IMR-90 (cell line): ENCODE results near the gene GRIA3. TPM values are rescaled to one million over a fixed set of nuclear protein-coding genes. Genes with fewer than 3 reads are reported as not detected.
"Not testable (repeated sequence)": the region's sequence is repeated elsewhere in the genome, so short reads cannot be mapped to it uniquely, and the experiment has no call there.

Experiments
- ATAC-seq: fragments of 200-7000 bp; cut with Tn5 transposase; 2 replicates; pipeline ENCODE4 v1.9.1; 2020; ENCODE audit warnings: low read depth, mild to moderate bottlenecking, moderate library complexity
- BruUV-seq: library from RNA; stranded (reverse); fragments of 400-500 nt; replicated peaks from 2 replicates; lab custom pipeline; 2021; lab: Mats Ljungman, UMichigan
- CTCF ChIA-PET: fragments of 300-600 bp; formaldehyde crosslinking; extraction: SDS; loops from one replicate; lab custom pipeline; 2021; ENCODE audit warnings: antibody characterized with exemption; lab: Yijun Ruan, JAX
- POLR2A ChIA-PET: fragments of 300-600 bp; sonication (Branson Sonifier 250); formaldehyde crosslinking; loops from one replicate; lab custom pipeline; 2022; ENCODE audit warnings: antibody characterized with exemption; ENCODE audit not compliant: unreplicated experiment; lab: Charles Lee
- DNase-seq: peaks from one replicate; pipeline ENCODE4 v3.0.0; 2013
- H2AFZ ChIP-seq: replicated peaks from 2 replicates; pipeline ENCODE3; 2013; ENCODE audit warnings: low read length, mild to moderate bottlenecking; ENCODE audit not compliant: poor library complexity
- H2AK5ac ChIP-seq: 2 replicates; pipeline ENCODE4 v1.6.1; 2013; ENCODE audit warnings: low read depth, low read length, inconsistent platforms
- H2AK9ac ChIP-seq: replicated peaks from 2 replicates; pipeline ENCODE3; 2013; ENCODE audit warnings: mild to moderate bottlenecking, low read depth, low read length, moderate library complexity; ENCODE audit not compliant: poor library complexity
- H2BK120ac ChIP-seq: 2 replicates; pipeline ENCODE4 v1.6.1; 2013; ENCODE audit warnings: low read depth, low read length, inconsistent platforms
- H2BK15ac ChIP-seq: 3 replicates; pipeline ENCODE4 v1.6.1; 2013; ENCODE audit warnings: low read depth, low read length, inconsistent platforms
- H2BK20ac ChIP-seq: 2 replicates; pipeline ENCODE4 v1.6.1; 2013; ENCODE audit warnings: low read depth, mild to moderate bottlenecking, inconsistent platforms, low read length, moderate library complexity
- H2BK5ac ChIP-seq: 2 replicates; pipeline ENCODE4 v1.6.1; 2013; ENCODE audit warnings: mild to moderate bottlenecking, low read depth, low read length, inconsistent platforms; ENCODE audit not compliant: poor library complexity, severe bottlenecking
- H3K14ac ChIP-seq: replicated peaks from 2 replicates; pipeline ENCODE4 v1.6.1; 2013; ENCODE audit warnings: low read depth, low read length, inconsistent platforms
- H3K18ac ChIP-seq: 2 replicates; pipeline ENCODE4 v1.6.1; 2013; ENCODE audit warnings: low read depth, low read length, control low read depth
- H3K23ac ChIP-seq: 2 replicates; pipeline ENCODE4 v1.6.1; 2013; ENCODE audit warnings: low read depth, low read length, inconsistent platforms
- H3K27ac ChIP-seq: 2 replicates; pipeline ENCODE4 v1.5.1; 2013; ENCODE audit warnings: mild to moderate bottlenecking, control low read depth, low read length; ENCODE audit not compliant: insufficient read depth
- H3K27me3 ChIP-seq: 2 replicates; pipeline ENCODE4 v1.6.1; 2013; ENCODE audit warnings: low read length; ENCODE audit not compliant: control insufficient read depth, insufficient read depth
- H3K36me3 ChIP-seq: 2 replicates; pipeline ENCODE4 v1.6.1; 2013; ENCODE audit warnings: low read length, mixed read lengths; ENCODE audit not compliant: control insufficient read depth, insufficient read depth
- H3K4ac ChIP-seq: 2 replicates; pipeline ENCODE4 v1.6.1; 2013; ENCODE audit warnings: low read depth, low read length, inconsistent platforms
- H3K4me1 ChIP-seq: 2 replicates; pipeline ENCODE4 v1.6.1; 2013; ENCODE audit warnings: low read length, mixed read lengths; ENCODE audit not compliant: control insufficient read depth, insufficient read depth
- H3K4me2 ChIP-seq: 2 replicates; pipeline ENCODE4 v1.6.1; 2013; ENCODE audit warnings: low read depth, mild to moderate bottlenecking, control low read depth, low read length, moderate library complexity
- H3K4me3 ChIP-seq: 2 replicates; pipeline ENCODE4 v1.5.1; 2013; ENCODE audit warnings: low read depth, mild to moderate bottlenecking, control low read depth, low read length, moderate library complexity; ENCODE audit not compliant: insufficient read depth
- H3K56ac ChIP-seq: 2 replicates; pipeline ENCODE4 v1.6.1; 2013; ENCODE audit warnings: low read length, inconsistent platforms; ENCODE audit not compliant: insufficient read depth; ENCODE audit errors: extremely low read depth
- H3K79me1 ChIP-seq, 2 experiments: 2 replicates each; pipeline ENCODE4 v1.6.1; 2013; ENCODE audit warnings: low read length in 2 of 2, inconsistent platforms in 1 of 2, low read depth in 1 of 2
- H3K9ac ChIP-seq: 2 replicates; pipeline ENCODE4 v1.6.1; 2013; ENCODE audit warnings: low read depth, low read length, control low read depth
- H3K9me1 ChIP-seq: 2 replicates; pipeline ENCODE4 v1.6.1; 2013; ENCODE audit warnings: low read length, inconsistent platforms; ENCODE audit not compliant: insufficient read depth
- H3K9me3 ChIP-seq: 2 replicates; pipeline ENCODE4 v1.6.1; 2013; ENCODE audit warnings: low read length; ENCODE audit not compliant: control insufficient read depth, insufficient read depth
- H4K20me1 ChIP-seq: 2 replicates; pipeline ENCODE4 v1.6.1; 2013; ENCODE audit warnings: low read length, inconsistent platforms; ENCODE audit not compliant: insufficient read depth
- H4K5ac ChIP-seq: 2 replicates; pipeline ENCODE4 v1.6.1; 2013; ENCODE audit warnings: mild to moderate bottlenecking, low read depth, low read length, control low read depth
- H4K8ac ChIP-seq, 2 experiments: 2 replicates each; pipeline ENCODE4 v1.6.1; 2013; ENCODE audit warnings: low read depth in 2 of 2, low read length in 2 of 2, control low read depth in 1 of 2, inconsistent platforms in 1 of 2
- H4K91ac ChIP-seq: 2 replicates; pipeline ENCODE4 v1.6.1; 2013; ENCODE audit warnings: low read depth, low read length, inconsistent platforms; ENCODE audit not compliant: insufficient read depth
- CEBPB ChIP-seq: IDR thresholded peaks from 2 replicates; pipeline ENCODE4 v1.6.1; 2012; ENCODE audit warnings: low read depth, low read length, improper control_type of control experiment
- RAD21 ChIP-seq: IDR thresholded peaks from 2 replicates; pipeline ENCODE4 v1.6.1; 2012; ENCODE audit warnings: low read length, improper control_type of control experiment
- SMC3 ChIP-seq: fragments of 150-350 bp; IDR thresholded peaks from 2 replicates; pipeline ENCODE4 v1.6.1; 2016; ENCODE audit warnings: low read depth, mild to moderate bottlenecking, antibody characterized with exemption, low read length, moderate library complexity
- WGBS, 2 experiments: methylation state at CpG; one replicate each; pipeline versions ENCODE4 v1.1.5 to v1.1.7; 2013; ENCODE audit warnings: missing lambda C conversion rate in 2 of 2; ENCODE audit not compliant: insufficient read length in 1 of 2; ENCODE audit errors: extremely low coverage in 2 of 2; 5-methylcytosine and 5-hydroxymethylcytosine counted together
- dilution Hi-C: fragments of 300-500 bp; cut with HindIII; formaldehyde crosslinking; loops from one replicate; pipeline ENCODE4 v1.14.3; 2018; ENCODE audit warnings: low sequenced_read_pairs; ENCODE audit not compliant: unreplicated experiment
- in situ Hi-C: fragments of 300-500 bp; cut with MboI; formaldehyde crosslinking; loops from 3 replicates; pipeline ENCODE4 v1.14.3; 2019; ENCODE audit warnings: low sequenced_read_pairs, inconsistent platforms, mixed read lengths
- intact Hi-C: fragments of 100-400 bp; cut with micrococcal nuclease; formaldehyde crosslinking; loops from 2 replicates; pipeline ENCODE4 v1.10.0; 2022
- polyA plus RNA-seq, 3 experiments: library from polyadenylated mRNA; depleted of rRNA; stranded (reverse); fragments of >200 nt; gene quantifications; 2 replicates each; pipeline ENCODE4 v1.2.3, GENCODE V29; 2012; ENCODE audit warnings: low replicate concordance in 1 of 3
- total RNA-seq: library from RNA; depleted of rRNA; stranded (reverse); fragments of >200 nt; gene quantifications from 2 replicates; pipeline ENCODE4 v1.2.3, GENCODE V29; 2012

GRIA3 gene
- total and polyA plus RNA-seq, 2 of the 4 experiments (the other 2 are of a cell fraction): not detected

DNA sequence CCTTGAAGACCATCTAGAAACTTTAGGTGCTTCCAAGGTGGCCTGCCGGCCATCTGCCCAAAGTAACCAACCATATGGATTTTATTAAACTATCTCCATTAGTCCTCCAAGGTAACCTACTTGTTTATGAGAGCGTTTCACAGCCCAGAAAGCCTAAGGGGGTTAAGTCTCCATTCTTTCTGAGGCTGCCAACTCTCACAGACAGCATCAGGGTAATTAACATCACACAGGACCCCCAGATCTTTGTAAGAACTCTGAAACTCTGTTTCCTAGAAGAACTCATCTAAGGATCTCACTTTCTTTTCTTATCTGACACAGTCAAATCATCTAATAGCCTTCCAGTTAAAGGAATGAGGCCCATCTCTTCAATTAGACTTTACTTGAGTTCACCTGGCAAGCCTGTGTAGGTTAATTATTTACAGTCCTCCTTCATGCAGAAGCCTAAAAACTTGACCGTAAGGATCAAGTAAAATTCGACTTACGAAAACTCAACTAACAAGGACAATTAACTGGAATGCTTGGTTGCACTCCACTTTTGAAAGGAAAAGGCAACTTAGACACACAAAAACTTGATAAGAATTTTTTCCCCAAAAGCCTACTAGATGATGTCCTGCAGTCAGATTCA, 252.5 kb downstream of the GRIA3 start:
- Histone ChIP-seq H2AK5ac (no peak overlapping the region), H2AK9ac (no peak overlapping the region)

DNA sequence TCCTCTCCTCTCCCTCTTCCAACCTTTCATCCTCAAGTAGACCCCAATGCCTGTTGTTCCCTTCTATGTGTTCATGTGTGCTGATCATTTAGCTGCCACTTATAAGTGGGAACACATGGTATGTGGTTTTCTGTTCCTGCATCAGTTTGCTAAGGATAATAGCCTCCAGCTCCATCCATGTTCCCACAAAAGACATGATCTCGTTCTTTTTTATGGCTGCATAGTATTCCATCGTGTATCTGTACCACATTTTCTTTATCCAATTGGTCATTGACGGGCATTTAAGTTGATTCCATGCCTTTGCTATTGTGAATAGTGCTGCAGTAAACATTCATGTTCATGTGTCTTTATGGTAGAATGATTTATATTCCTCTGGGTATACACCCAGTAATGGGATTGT, 255.8 kb downstream of the GRIA3 start:
- H4K8ac ChIP-seq, H3K18ac ChIP-seq, CTCF ChIA-PET, H2BK5ac ChIP-seq, H4K20me1 ChIP-seq, H3K9me3 ChIP-seq, H2AK9ac ChIP-seq, H2AFZ ChIP-seq, in situ Hi-C loops, BruUV-seq, DNase-seq, H2BK20ac ChIP-seq, intact Hi-C loops, H3K4me2 ChIP-seq, H3K4ac ChIP-seq, H2AK5ac ChIP-seq, H3K9me1 ChIP-seq, H4K91ac ChIP-seq, H3K4me3 ChIP-seq, H2BK120ac ChIP-seq, POLR2A ChIA-PET, H3K27me3 ChIP-seq, H3K23ac ChIP-seq, ATAC-seq, H4K5ac ChIP-seq, H3K9ac ChIP-seq, H3K14ac ChIP-seq, H3K56ac ChIP-seq, H2BK15ac ChIP-seq, dilution Hi-C loops, H3K79me1 ChIP-seq, H3K4me1 ChIP-seq, H3K27ac ChIP-seq, H3K36me3 ChIP-seq: not testable (repeated sequence)
- no CpG with 5 or more reads among the region's 3 CpGs for WGBS, 2 experiments

More for the DNA sequence above, 252.5 kb downstream of the GRIA3 start:
- POLR2A ChIA-PET: no interaction called here
- Histone ChIP-seq H3K9me1 (no peaks in the 10 kb centered on the region), H3K36me3 (no peaks in the 10 kb centered on the region), H3K4me2 (no peak overlapping the region), H4K20me1 (no peaks in the 10 kb centered on the region), H3K4me3 (no peak overlapping the region), H3K14ac (no peak overlapping the region), H3K18ac (no peak overlapping the region), H2BK120ac (no peak overlapping the region), H2BK5ac (no peak overlapping the region), H3K4ac (no peak overlapping the region), H2BK15ac (no peak overlapping the region), H3K56ac (no peak overlapping the region), H3K4me1 (no peaks in the 10 kb centered on the region), H3K9ac (no peak overlapping the region), H4K5ac (no peak overlapping the region), H2AFZ (no peak overlapping the region), H3K27ac (no peak overlapping the region), H4K91ac (no peak overlapping the region), H3K9me3 (no peaks in the 10 kb centered on the region), H2BK20ac (no peak overlapping the region), H3K27me3 (no peaks in the 10 kb centered on the region), H3K23ac (no peak overlapping the region), H4K8ac (no peak overlapping the region), H3K79me1 (no peaks in the 10 kb centered on the region)
- in situ Hi-C loops: no loop called here
- BruUV-seq: no TSS peak
- TF ChIP-seq SMC3: no peak
- no peak for TF ChIP-seq CEBPB
- no peak for TF ChIP-seq RAD21
- dilution Hi-C loops: no loop called here
- WGBS, 2 experiments: 20% methylated on average over 1 of the region's 5 CpGs; no CpG with 5 or more reads in 1 of the 2 experiments
- intact Hi-C loops: no loop called here
- CTCF ChIA-PET: interaction anchor here (0.9 kb wide), 1 partner anchor 9 kb away, joined by 3 read pairs; no protein-coding TSS in a partner anchor
- DNase-seq (no peak), ATAC-seq (no peak)
